ENCODE measurements around the gene PACRG.

Gene PACRG

DNA sequence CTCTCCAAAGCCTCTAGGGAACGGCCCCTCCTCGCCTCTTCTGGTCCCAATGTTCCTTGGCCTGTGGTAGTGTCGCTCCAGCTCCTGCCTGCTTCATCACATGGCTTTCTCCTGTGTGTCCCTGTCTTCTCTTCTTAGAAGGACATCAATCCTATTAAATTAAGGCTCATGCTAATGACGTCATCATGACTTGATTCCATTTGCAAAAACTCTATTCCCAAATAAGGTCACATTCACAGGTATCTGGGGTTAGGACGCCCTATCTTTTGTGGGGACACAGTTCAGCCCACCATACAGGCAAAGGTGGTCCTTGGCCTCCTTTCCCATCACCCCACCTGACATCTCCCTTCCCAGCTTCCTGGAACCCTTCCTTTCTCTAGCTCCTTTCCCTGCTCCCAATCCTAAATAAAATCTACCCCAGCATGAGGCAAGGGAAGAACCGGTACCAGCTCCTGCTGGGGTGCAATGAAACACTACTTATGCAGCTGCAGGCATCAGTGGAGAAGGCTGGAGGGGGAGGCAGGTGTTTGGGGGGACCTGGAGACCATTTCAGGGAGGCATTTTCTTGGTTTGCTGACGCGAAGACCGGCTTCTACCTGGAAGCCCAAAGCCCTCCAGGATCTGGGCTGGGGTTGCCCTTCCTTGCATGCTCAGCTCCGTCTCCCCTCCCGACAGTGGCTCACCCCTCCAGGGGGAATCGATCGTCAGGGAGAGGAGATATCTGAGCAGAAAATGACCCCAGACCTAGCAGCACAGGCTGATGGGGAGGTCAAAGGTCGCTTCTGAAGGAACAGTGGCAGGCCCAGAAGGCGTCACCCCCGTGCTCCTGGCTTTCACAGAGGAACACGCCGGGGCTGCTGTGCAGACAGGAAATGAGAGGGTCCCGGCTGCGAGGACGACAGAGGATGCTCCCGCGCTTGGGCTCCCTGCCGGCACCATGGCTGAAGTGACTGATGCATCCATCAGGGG lies 615.1 kb downstream of the PACRG start:
- no peak for DNase-seq

DNA sequence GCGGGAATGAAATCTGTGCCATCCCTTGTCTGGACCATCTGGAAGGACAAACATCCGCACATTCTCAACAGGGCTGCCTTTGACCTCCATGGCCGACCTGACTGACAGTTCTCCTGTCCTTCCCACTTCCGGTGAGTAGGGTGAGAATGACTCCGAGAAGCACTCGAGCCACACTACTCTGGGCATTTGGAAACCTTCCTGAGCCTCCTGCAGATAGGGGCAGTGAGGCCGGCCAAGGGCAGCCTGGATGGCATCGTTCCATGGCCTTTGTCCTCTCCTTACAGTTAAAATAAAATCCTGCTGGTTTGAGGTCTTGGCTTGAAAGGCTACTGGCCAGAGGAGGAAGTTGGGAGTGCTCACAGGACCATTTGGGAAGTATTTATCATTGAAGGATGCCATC lies 615.8 kb downstream of the PACRG start:
- DNase-seq: no peak

- no peak for DNase-seq
These were observed 616.6 kb downstream of the PACRG start for GRCh38 chr6:163344411-163344810.

DNA sequence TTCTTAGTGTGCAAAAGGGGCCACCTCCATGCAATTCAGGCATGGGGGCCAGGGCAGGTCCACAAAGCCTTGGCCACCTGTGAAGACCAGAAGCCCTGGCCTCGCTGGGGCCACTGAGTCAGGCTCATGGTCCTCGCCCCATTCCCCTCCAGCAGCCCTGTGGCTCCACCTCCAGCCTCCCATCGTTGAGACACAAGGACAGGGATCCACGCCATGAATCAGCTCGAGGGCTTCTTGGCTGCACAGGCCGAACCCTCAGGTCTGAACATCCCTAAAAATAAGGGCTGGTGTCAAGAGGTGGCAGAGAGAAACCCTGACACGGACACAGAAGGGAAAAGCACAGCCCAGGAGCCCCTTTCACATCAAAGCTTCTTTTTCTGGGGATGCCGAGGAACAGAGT lies 618.2 kb downstream of the PACRG start:
- DNase-seq: no peak

- no peak for DNase-seq
These were observed 618.8 kb downstream of the PACRG start for GRCh38 chr6:163346497-163346961.

GRCh38 chr6:163347021-163347446 lies 619.3 kb downstream of the PACRG start:
- DNase-seq: no peak

- no peak for DNase-seq
These were observed 621.3 kb downstream of the PACRG start for GRCh38 chr6:163348789-163349680.

DNA sequence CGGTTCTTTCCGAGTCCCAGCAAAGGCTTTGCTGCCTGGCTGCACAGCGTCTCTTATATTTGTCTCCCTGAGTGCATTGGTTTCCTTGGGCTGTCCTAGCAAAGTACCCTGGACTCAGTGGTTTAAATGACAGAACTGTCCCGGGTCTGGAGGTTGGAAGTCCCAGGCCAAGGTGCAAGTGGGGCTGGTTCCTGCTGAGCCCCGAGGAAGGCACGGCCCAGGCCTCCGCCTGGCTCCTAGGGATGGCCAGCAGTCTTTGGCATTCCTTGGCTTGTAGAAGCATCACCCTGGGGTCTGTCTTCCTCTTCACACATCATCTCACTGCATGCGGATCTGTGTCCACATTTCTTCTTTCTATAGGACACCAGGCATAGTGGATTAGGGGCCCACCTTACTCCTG lies 621.9 kb downstream of the PACRG start:
- DNase-seq: no peak

GRCh38 chr6:163351013-163351412 lies 623.2 kb downstream of the PACRG start:
- no peak for DNase-seq

GRCh38 chr6:163352011-163352685 lies 624.4 kb downstream of the PACRG start:
- DNase-seq: no peak

GRCh38 chr6:163352966-163353365 lies 625.2 kb downstream of the PACRG start:
- DNase-seq: no peak

DNA sequence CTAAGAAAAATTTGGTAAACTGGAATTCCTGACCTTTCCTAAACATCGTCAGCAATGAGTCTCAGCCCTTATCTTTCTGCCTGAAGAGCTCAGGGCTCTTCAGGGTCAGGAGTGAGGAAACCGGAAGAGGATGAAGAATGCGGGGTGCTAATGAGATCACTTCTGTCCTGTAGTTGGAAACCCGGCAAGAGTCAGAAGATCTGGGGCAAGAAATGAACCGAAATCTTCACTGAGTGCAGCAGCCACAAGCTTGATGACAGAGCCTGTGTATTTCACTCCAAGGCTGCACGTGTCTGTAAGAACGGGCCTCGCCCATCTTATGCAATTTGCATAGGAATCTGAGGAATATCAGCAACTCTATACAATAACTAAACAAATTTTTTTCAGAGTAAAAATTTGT lies 626.3 kb downstream of the PACRG start:
- no peak for DNase-seq

GRCh38 chr6:163354761-163355425 lies 627.1 kb downstream of the PACRG start:
- DNase-seq: no peak

GRCh38 chr6:163355426-163355991 lies 627.7 kb downstream of the PACRG start:
- no peak for DNase-seq

GRCh38 chr6:163356324-163356723 lies 628.5 kb downstream of the PACRG start:
- DNase-seq: no peak

DNA sequence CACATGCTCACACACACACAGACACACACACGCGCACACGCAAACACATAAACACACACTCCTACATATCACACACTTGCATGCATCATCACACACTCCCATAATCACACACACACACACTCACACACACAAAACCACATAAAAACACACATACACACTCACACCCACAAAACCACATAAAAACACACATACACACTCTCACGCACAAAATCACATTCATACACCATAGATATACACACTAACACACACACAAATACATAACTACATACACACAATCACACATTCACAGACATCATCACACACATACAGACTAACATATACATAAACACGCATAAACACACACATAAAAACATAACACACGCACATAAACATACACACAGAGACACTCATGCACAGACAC lies 629.0 kb downstream of the PACRG start:
- no peak for DNase-seq

DNA sequence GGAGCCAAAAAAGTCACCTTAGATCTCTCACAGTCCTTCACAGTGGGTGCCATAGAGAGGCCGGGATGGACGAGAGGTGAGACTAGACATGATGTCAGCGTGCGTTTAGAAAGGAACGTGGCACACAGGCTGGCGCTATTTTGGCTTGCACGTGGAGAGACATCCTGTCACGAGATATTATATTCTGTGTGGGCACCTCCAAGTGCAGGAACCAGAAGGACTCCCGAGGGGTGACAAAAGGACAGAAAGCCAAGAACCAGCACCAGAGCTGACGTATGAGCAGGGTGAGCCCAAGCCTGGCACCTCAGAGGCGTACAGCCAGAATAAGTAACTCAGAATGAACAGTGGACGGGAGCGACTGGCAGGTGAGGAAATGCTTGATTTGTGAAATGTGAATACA lies 636.9 kb downstream of the PACRG start:
- no peak for DNase-seq

Data from activated T-cell treated with anti-CD3 and anti-CD28 coated beads, Interleukin-2, amount 50 U/mL, for 48 hours (primary cell).